GM12801 (cell line): ENCODE results near the gene TANC2.

Experiments
- CTCF ChIP-seq: IDR thresholded peaks from one replicate; pipeline ENCODE4 v1.5.1; 2011; ENCODE audit warnings: control low read depth; ENCODE audit not compliant: insufficient read length; ENCODE audit errors: extremely low read depth

Gene TANC2

GRCh38 chr17:62965174-62965685, 805 bp upstream of the TANC2 start:
- no peak for TF ChIP-seq CTCF

DNA sequence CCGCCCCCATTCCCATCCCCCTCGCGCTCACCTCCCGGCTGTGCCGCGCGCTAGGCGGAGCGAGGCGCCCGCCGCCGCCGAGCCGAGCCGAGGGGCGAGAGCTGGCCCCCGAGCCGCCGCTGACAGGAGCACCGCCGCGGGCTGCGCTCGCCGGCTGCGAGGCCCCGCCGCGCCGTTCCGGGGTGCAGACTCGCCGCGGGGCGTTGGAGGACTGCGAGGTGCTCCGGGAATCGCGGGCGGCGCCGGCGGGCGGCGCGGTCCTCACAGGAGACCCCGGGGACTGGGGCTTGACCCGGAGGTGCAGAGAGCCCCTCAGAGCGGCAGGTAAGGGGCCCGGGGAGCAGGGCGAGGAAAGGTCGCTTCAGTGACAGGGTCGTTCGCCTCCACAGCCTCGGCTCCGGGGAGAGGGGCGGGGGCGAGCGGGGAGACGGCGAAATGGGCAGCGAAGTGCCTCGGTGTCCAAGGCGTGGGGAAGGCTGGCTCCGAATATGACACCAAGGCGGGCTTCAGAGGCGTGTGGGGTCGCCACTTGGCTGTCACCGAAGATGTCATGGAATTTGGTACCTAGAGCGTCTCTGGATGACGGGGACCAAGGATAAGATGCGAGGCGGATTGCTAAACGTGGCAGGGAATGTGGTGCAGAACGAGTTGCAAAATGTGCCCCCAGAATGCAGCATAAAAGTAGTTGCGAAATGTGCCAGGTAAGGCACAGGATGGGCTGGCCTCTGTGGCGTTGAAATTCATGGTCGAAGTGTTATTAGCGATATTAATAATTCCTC, 580 bp downstream of the TANC2 start:
- TF ChIP-seq CTCF = no peak

GRCh38 chr17:62967205-62967529, 1.1 kb downstream of the TANC2 start:
- no peak for TF ChIP-seq CTCF

DNA sequence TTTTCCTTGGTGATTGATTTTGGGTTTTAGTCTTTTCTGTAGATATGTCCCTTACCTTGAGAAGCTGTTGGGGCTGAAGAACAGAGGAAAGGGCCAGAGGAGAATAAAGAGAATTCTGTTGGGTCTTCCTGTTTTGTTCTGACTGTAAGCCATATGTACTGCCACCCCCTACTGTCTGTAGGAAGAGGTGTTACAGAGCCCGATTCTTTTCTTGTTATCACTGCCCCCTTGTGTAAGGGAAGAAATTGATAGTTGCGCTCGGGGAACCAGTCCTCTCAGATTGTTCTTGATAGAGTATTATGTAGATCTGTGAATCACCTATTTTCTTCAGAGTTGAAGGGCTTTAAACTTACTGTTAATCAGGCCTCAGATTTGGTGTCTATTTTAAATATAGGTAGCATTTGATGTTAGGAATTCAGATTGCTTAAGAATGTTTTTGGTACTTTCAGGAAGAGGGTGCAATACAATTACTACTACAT, 2.4 kb downstream of the TANC2 start:
- TF ChIP-seq CTCF = no peak

- no peak for TF ChIP-seq CTCF
Observed at GRCh38 chr17:62970610-62971009, 4.6 kb downstream of the TANC2 start.

GRCh38 chr17:62971853-62972252, 5.8 kb downstream of the TANC2 start:
- TF ChIP-seq CTCF = no peak

- no peak for TF ChIP-seq CTCF
Observed at GRCh38 chr17:62974788-62975187, 8.8 kb downstream of the TANC2 start.
